Keratinocyte (primary cell): Measurements from ENCODE around the gene PIAS1. TPM values are rescaled to one million over a fixed set of nuclear protein-coding genes. Genes with fewer than 3 reads are reported as not detected.

ENCODE experiments used
- DNase-seq: peaks from one replicate; pipeline ENCODE4 v3.0.0-alpha.2; 2011; ENCODE audit warnings: low read depth, missing footprints, low spot score
- FAIRE-seq: peaks from 2 replicates; lab custom pipeline; 2011; peaks lifted over from hg19 to GRCh38; lab: Jason Lieb, UNC
- H2AFZ ChIP-seq: 2 replicates; pipeline ENCODE4 v1.6.0; 2012; ENCODE audit warnings: low read length, control low read depth, inconsistent platforms; ENCODE audit not compliant: control insufficient read depth
- H3K27ac ChIP-seq: 2 replicates; pipeline ENCODE4 v1.5.1; 2011; ENCODE audit warnings: low read length; ENCODE audit not compliant: control insufficient read depth, insufficient read depth
- H3K27me3 ChIP-seq: 3 replicates; pipeline ENCODE4 v1.6.0; 2011; ENCODE audit warnings: low read length; ENCODE audit not compliant: control insufficient read depth, insufficient read depth; ENCODE audit errors: extremely low read depth
- H3K36me3 ChIP-seq, 2 experiments: 2 replicates in 1 of 2; 3 replicates in 1 of 2; pipeline ENCODE4 v1.5.1; 2011; ENCODE audit warnings: low read length in 2 of 2, mild to moderate bottlenecking in 1 of 2; ENCODE audit not compliant: control insufficient read depth in 2 of 2, insufficient read depth in 2 of 2; ENCODE audit errors: extremely low read depth in 1 of 2
- H3K4me1 ChIP-seq: 3 replicates; pipeline ENCODE4 v1.5.1; 2011; ENCODE audit warnings: low read length; ENCODE audit not compliant: control insufficient read depth, insufficient read depth; ENCODE audit errors: extremely low read depth
- H3K4me2 ChIP-seq: 3 replicates; pipeline ENCODE4 v1.6.0; 2011; ENCODE audit warnings: low read depth, low read length; ENCODE audit not compliant: control insufficient read depth, insufficient read depth; ENCODE audit errors: extremely low read depth
- H3K4me3 ChIP-seq, 3 experiments: fragments of 200-600 bp in 1 of 3; sonication (generic) in 1 of 3; 2 replicates in 2 of 3; 3 replicates in 1 of 3; pipeline ENCODE4 v1.5.1; 2011 to 2016; ENCODE audit warnings: low read length in 3 of 3, mild to moderate bottlenecking in 3 of 3, control low read depth in 2 of 3, inconsistent platforms in 1 of 3, low read depth in 1 of 3, mixed read lengths in 1 of 3, mixed run types in 1 of 3, moderate library complexity in 1 of 3; ENCODE audit not compliant: control insufficient read depth in 2 of 3, insufficient read depth in 2 of 3; ENCODE audit errors: extremely low read depth in 1 of 3
- H3K79me2 ChIP-seq: 2 replicates; pipeline ENCODE4 v1.6.0; 2012; ENCODE audit warnings: low read length; ENCODE audit not compliant: control insufficient read depth, insufficient read depth
- H3K9ac ChIP-seq: 3 replicates; pipeline ENCODE4 v1.6.0; 2011; ENCODE audit warnings: low read length; ENCODE audit not compliant: control insufficient read depth, insufficient read depth; ENCODE audit errors: extremely low read depth
- H3K9me1 ChIP-seq: 3 replicates; pipeline ENCODE4 v1.6.0; 2011; ENCODE audit warnings: low read length; ENCODE audit not compliant: control insufficient read depth, insufficient read depth; ENCODE audit errors: extremely low read depth
- H3K9me3 ChIP-seq: 2 replicates; pipeline ENCODE4 v1.5.1; 2012; ENCODE audit warnings: low read depth, low read length; ENCODE audit not compliant: control insufficient read depth
- H4K20me1 ChIP-seq: 3 replicates; pipeline ENCODE4 v1.6.0; 2011; ENCODE audit warnings: low read length; ENCODE audit not compliant: control insufficient read depth, insufficient read depth; ENCODE audit errors: extremely low read depth
- CTCF ChIP-seq, 3 experiments: IDR thresholded peaks in 1 of 3; conservative IDR thresholded peaks in 1 of 3; optimal IDR thresholded peaks in 1 of 3; 2 replicates in 2 of 3; 3 replicates in 1 of 3; pipeline versions ENCODE3 to v1.5.1; 2011; ENCODE audit warnings: low read length in 3 of 3, mild to moderate bottlenecking in 3 of 3, moderate library complexity in 2 of 3, control low read depth in 1 of 3, inconsistent platforms in 1 of 3; ENCODE audit not compliant: insufficient read depth in 2 of 3; ENCODE audit errors: extremely low read depth in 1 of 3
- EZH2 ChIP-seq: IDR thresholded peaks from one replicate; pipeline ENCODE4 v1.6.1; 2012; ENCODE audit warnings: inconsistent platforms, mild to moderate bottlenecking, low read length, moderate library complexity
- dilution Hi-C: fragments of 300-500 bp; cut with MboI; formaldehyde crosslinking; loops from one replicate; pipeline ENCODE4 v1.7.0; 2020; ENCODE audit warnings: low sequenced_read_pairs; ENCODE audit not compliant: extremely low pct_ligation_motif_present
- polyA plus RNA-seq, 5 experiments: library from polyadenylated mRNA; depleted of rRNA in 3 of 5; stranded (reverse) in 3 of 5; stranded (forward) in 1 of 5; unstranded in 1 of 5; fragments of >200 nt; gene quantifications; 1 replicate in 1 of 5; 2 replicates in 3 of 5; 3 replicates in 1 of 5; pipeline versions ENCODE4 v1.2.1 to v1.2.3, GENCODE V29; 2011 to 2012; ENCODE audit warnings: missing spikeins in 2 of 5, low read depth in 1 of 5, low replicate concordance in 1 of 5

Gene PIAS1
- polyA plus RNA-seq, 1 donor (not counting 4 experiments of a cell fraction or from before 2014, with no cell fraction given) = 58.2 TPM

- H3K4me3 ChIP-seq = no peak overlapping the region
- no peak overlapping the region for H3K27ac ChIP-seq
- dilution Hi-C loops = no loop called here
- no peaks in the 10 kb centered on the region for H3K9me3 ChIP-seq
- H3K9me1 ChIP-seq = no peaks in the 10 kb centered on the region
- H3K4me1 ChIP-seq = no peaks in the 10 kb centered on the region
- H3K27me3 ChIP-seq = no peaks in the 10 kb centered on the region
- H2AFZ ChIP-seq = no peak overlapping the region
- no peak overlapping the region for H3K9ac ChIP-seq
- FAIRE-seq (no peak), DNase-seq (no peak)
- TF ChIP-seq CTCF (optimal IDR thresholded peaks at IDR 0.05 in 1 of 3, IDR thresholded peaks at IDR 0.05 in 1 of 3, conservative IDR thresholded peaks at IDR 0.05 in 1 of 3; ENCODE audit: extremely low read depth in 1 of 3, insufficient read depth in 2 of 3, low read length in 3 of 3) (no peak), EZH2 (no peak)
- no peaks in the 10 kb centered on the region for H3K79me2 ChIP-seq
- H3K4me2 ChIP-seq = no peak overlapping the region
- H3K36me3 ChIP-seq = peaks cover 10 to 12% of the 10 kb centered on the region in 2 experiments
- H4K20me1 ChIP-seq = no peaks in the 10 kb centered on the region
These were observed 143.7 kb downstream of the PIAS1 start for GRCh38 chr15:68197661-68198437.

GRCh38 chr15:68199340-68199739, 145.2 kb downstream of the PIAS1 start:
- dilution Hi-C loops = no loop called here
- H3K4me1 ChIP-seq = no peaks in the 10 kb centered on the region
- FAIRE-seq (no peak), DNase-seq (no peak)
- H3K27me3 ChIP-seq = no peaks in the 10 kb centered on the region
- no peak overlapping the region for H3K4me3 ChIP-seq
- peaks cover 8 to 10% of the 10 kb centered on the region in 2 experiments for H3K36me3 ChIP-seq
- H3K9me3 ChIP-seq = no peaks in the 10 kb centered on the region
- H3K9ac ChIP-seq = no peak overlapping the region
- no peaks in the 10 kb centered on the region for H4K20me1 ChIP-seq
- no peaks in the 10 kb centered on the region for H3K79me2 ChIP-seq
- no peaks in the 10 kb centered on the region for H3K9me1 ChIP-seq
- TF ChIP-seq CTCF (optimal IDR thresholded peaks at IDR 0.05 in 1 of 3, IDR thresholded peaks at IDR 0.05 in 1 of 3, conservative IDR thresholded peaks at IDR 0.05 in 1 of 3; ENCODE audit: extremely low read depth in 1 of 3, insufficient read depth in 2 of 3, low read length in 3 of 3) = no peak
- TF ChIP-seq EZH2 = no peak
- H3K4me2 ChIP-seq = no peak overlapping the region
- no peak overlapping the region for H2AFZ ChIP-seq
- no peak overlapping the region for H3K27ac ChIP-seq
